Measurements from ENCODE around the gene MEIS2.

MEIS2 gene

GRCh38 chr15:37080261-37080921 lies 20.0 kb downstream of the MEIS2 start:
- Mint-ChIP-seq H3K9me3 (ENCODE audit: low read depth) (no peaks in the 10 kb centered on the region), H3K4me1 (ENCODE audit: low read depth) (no peaks in the 10 kb centered on the region), H3K36me3 (no peaks in the 10 kb centered on the region), H3K27me3 (peaks cover 20% of the 10 kb centered on the region), H3K4me3 (no peak overlapping the region), H3K27ac (no peak overlapping the region)

- Mint-ChIP-seq H3K4me1 (ENCODE audit: low read depth) (no peaks in the 10 kb centered on the region), H3K4me3 (no peak overlapping the region)
Observed at GRCh38 chr15:37079726-37080125, 20.6 kb downstream of the MEIS2 start.

GRCh38 chr15:37078566-37078965 lies 21.8 kb downstream of the MEIS2 start:
- no peaks in the 10 kb centered on the region for H3K36me3 Mint-ChIP-seq
- no peak overlapping the region for H3K27ac Mint-ChIP-seq
- H3K4me3 Mint-ChIP-seq = no peak overlapping the region
- no peaks in the 10 kb centered on the region for H3K9me3 Mint-ChIP-seq (ENCODE audit: low read depth)
- no peaks in the 10 kb centered on the region for H3K4me1 Mint-ChIP-seq (ENCODE audit: low read depth)
- peaks cover 22% of the 10 kb centered on the region for H3K27me3 Mint-ChIP-seq

More at GRCh38 chr15:37079726-37080125, 20.6 kb downstream of the MEIS2 start:
- H3K27me3 Mint-ChIP-seq = peaks cover 21% of the 10 kb centered on the region
- H3K27ac Mint-ChIP-seq = no peak overlapping the region
- H3K36me3 Mint-ChIP-seq = no peaks in the 10 kb centered on the region
- no peaks in the 10 kb centered on the region for H3K9me3 Mint-ChIP-seq (ENCODE audit: low read depth)

GRCh38 chr15:37077623-37078351 lies 22.6 kb downstream of the MEIS2 start:
- Mint-ChIP-seq H3K4me3 (no peak overlapping the region), H3K9me3 (ENCODE audit: low read depth) (no peaks in the 10 kb centered on the region), H3K4me1 (ENCODE audit: low read depth) (no peaks in the 10 kb centered on the region), H3K27ac (no peak overlapping the region), H3K36me3 (no peaks in the 10 kb centered on the region), H3K27me3 (peaks cover 24% of the 10 kb centered on the region)

- Mint-ChIP-seq H3K4me1 (ENCODE audit: low read depth) (no peaks in the 10 kb centered on the region), H3K27me3 (peaks cover 18% of the 10 kb centered on the region), H3K9me3 (ENCODE audit: low read depth) (no peaks in the 10 kb centered on the region), H3K27ac (no peak overlapping the region), H3K36me3 (no peaks in the 10 kb centered on the region), H3K4me3 (no peak overlapping the region)
Observed at GRCh38 chr15:37076543-37076942, 23.8 kb downstream of the MEIS2 start.

GRCh38 chr15:37075777-37076176 lies 24.6 kb downstream of the MEIS2 start:
- Mint-ChIP-seq H3K4me1 (ENCODE audit: low read depth) (no peaks in the 10 kb centered on the region), H3K27ac (no peak overlapping the region), H3K4me3 (no peak overlapping the region), H3K36me3 (no peaks in the 10 kb centered on the region), H3K27me3 (peaks cover 14% of the 10 kb centered on the region), H3K9me3 (ENCODE audit: low read depth) (no peaks in the 10 kb centered on the region)

- Mint-ChIP-seq H3K9me3 (ENCODE audit: low read depth) (no peaks in the 10 kb centered on the region), H3K27me3 (peaks cover 8% of the 10 kb centered on the region), H3K4me3 (no peak overlapping the region), H3K36me3 (no peaks in the 10 kb centered on the region), H3K4me1 (ENCODE audit: low read depth) (no peaks in the 10 kb centered on the region), H3K27ac (no peak overlapping the region)
Observed at GRCh38 chr15:37072181-37072580, 28.2 kb downstream of the MEIS2 start.

GRCh38 chr15:37071134-37071533 lies 29.2 kb downstream of the MEIS2 start:
- no peak overlapping the region for H3K27ac Mint-ChIP-seq
- no peak overlapping the region for H3K4me3 Mint-ChIP-seq
- H3K9me3 Mint-ChIP-seq (ENCODE audit: low read depth) = no peaks in the 10 kb centered on the region

GRCh38 chr15:37070686-37071085 lies 29.7 kb downstream of the MEIS2 start:
- Mint-ChIP-seq H3K36me3 (no peaks in the 10 kb centered on the region), H3K4me3 (no peak overlapping the region), H3K27me3 (peaks cover 9% of the 10 kb centered on the region), H3K9me3 (ENCODE audit: low read depth) (no peaks in the 10 kb centered on the region), H3K27ac (no peak overlapping the region), H3K4me1 (ENCODE audit: low read depth) (no peaks in the 10 kb centered on the region)

More at GRCh38 chr15:37071134-37071533, 29.2 kb downstream of the MEIS2 start:
- Mint-ChIP-seq H3K36me3 (no peaks in the 10 kb centered on the region), H3K27me3 (peaks cover 9% of the 10 kb centered on the region), H3K4me1 (ENCODE audit: low read depth) (no peaks in the 10 kb centered on the region)

GRCh38 chr15:37061996-37062395 lies 38.4 kb downstream of the MEIS2 start:
- Mint-ChIP-seq H3K27me3 (peaks cover 14% of the 10 kb centered on the region), H3K9me3 (ENCODE audit: low read depth) (no peaks in the 10 kb centered on the region), H3K36me3 (no peaks in the 10 kb centered on the region), H3K4me1 (ENCODE audit: low read depth) (no peaks in the 10 kb centered on the region), H3K27ac (no peak overlapping the region), H3K4me3 (no peak overlapping the region)

GRCh38 chr15:37059086-37059485 lies 41.3 kb downstream of the MEIS2 start:
- Mint-ChIP-seq H3K27ac (no peak overlapping the region), H3K4me1 (ENCODE audit: low read depth) (no peaks in the 10 kb centered on the region), H3K27me3 (peaks cover 18% of the 10 kb centered on the region), H3K4me3 (no peak overlapping the region), H3K9me3 (ENCODE audit: low read depth) (peaks cover 6% of the 10 kb centered on the region), H3K36me3 (no peaks in the 10 kb centered on the region)

- H3K27me3 Mint-ChIP-seq = peaks cover 18% of the 10 kb centered on the region
- no peaks in the 10 kb centered on the region for H3K36me3 Mint-ChIP-seq
- H3K27ac Mint-ChIP-seq = no peak overlapping the region
- H3K4me1 Mint-ChIP-seq (ENCODE audit: low read depth) = no peaks in the 10 kb centered on the region
- no peak overlapping the region for H3K4me3 Mint-ChIP-seq
- peaks cover 6% of the 10 kb centered on the region for H3K9me3 Mint-ChIP-seq (ENCODE audit: low read depth)
Observed at GRCh38 chr15:37058316-37058985, 41.9 kb downstream of the MEIS2 start.

- Mint-ChIP-seq H3K36me3 (no peaks in the 10 kb centered on the region), H3K4me1 (ENCODE audit: low read depth) (no peaks in the 10 kb centered on the region), H3K4me3 (no peak overlapping the region), H3K27me3 (peaks cover 18% of the 10 kb centered on the region), H3K9me3 (ENCODE audit: low read depth) (peaks cover 6% of the 10 kb centered on the region), H3K27ac (no peak overlapping the region)
Observed at GRCh38 chr15:37057831-37058230, 42.5 kb downstream of the MEIS2 start.

GRCh38 chr15:37057256-37057655 lies 43.1 kb downstream of the MEIS2 start:
- Mint-ChIP-seq H3K27me3 (peaks cover 18% of the 10 kb centered on the region), H3K27ac (no peak overlapping the region)

More at GRCh38 chr15:37057256-37057655, 43.1 kb downstream of the MEIS2 start:
- Mint-ChIP-seq H3K4me1 (ENCODE audit: low read depth) (no peaks in the 10 kb centered on the region), H3K4me3 (no peak overlapping the region), H3K36me3 (no peaks in the 10 kb centered on the region), H3K9me3 (ENCODE audit: low read depth) (peaks cover 6% of the 10 kb centered on the region)

Data from activated naive CD8-positive, alpha-beta T cell (primary cell).